B cell (primary cell): Measurements from ENCODE around the gene SLC7A6OS.
A peak's percentile ranks its signal among the peaks of the same experiment; 100 is the strongest.

Experiments used
- EZH2 ChIP-seq: IDR thresholded peaks from 2 replicates; pipeline ENCODE4 v1.6.1; 2012; ENCODE audit warnings: borderline replicate concordance, low read depth, mild to moderate bottlenecking, moderate library complexity, low read length; ENCODE audit not compliant: insufficient read depth, poor library complexity, severe bottlenecking
- TF ChIP-seq, protein P1 (sequence below): fragments of 200-600 bp; IDR thresholded peaks from one replicate; pipeline ENCODE4 v1.8.0; 2022; ENCODE audit warnings: antibody characterized with exemption, mild to moderate bottlenecking

DNA sequence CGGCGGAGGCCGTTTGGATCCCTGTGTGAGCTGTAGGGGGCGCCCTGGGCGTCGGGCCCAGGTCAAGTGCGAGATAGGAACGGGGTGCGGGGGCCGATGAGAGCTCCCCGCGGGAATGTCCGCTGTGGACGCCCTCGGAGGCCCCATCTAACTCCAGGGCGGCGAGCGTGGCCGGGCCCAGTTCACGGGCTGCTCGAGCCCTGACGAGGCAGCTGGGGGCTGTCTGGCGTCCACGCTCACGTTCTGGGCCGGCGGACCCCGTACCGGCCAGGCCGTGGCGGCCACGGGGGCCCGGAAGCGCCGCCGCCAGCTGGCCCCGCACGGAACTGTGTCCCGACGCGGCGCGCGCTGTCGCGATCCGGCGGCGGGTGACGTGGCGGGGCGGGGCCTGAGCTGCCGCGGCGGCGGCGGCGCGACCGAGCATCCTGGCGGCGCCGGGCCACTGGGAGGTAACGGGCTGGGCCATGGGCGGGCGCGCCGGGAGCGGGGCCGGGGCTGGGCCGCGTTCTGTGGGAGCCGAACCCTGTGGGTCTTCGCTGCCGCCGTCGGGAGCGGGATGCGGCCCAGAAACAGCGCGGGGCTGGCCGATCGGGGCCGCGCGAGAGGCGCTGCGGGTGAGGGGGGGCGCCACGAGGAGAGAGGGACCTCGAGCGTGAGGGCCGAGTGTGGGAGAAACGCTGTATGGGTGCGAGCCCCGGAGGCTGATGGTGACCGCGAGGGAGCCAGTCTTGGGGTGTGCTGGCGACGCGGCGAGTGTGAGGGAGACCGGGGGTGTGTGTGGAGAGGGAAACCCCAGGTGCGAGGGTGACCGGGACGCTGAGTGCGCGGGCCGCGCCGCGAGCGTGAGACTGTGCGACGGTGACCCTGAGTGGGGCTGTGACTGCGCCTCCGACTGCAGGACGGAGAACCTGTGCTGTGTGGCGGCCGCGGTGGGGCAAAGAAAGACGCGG, 46.3 kb downstream of the SLC7A6OS start, which contains the start of gene SLC7A6:
- TF ChIP-seq, protein P1, sequence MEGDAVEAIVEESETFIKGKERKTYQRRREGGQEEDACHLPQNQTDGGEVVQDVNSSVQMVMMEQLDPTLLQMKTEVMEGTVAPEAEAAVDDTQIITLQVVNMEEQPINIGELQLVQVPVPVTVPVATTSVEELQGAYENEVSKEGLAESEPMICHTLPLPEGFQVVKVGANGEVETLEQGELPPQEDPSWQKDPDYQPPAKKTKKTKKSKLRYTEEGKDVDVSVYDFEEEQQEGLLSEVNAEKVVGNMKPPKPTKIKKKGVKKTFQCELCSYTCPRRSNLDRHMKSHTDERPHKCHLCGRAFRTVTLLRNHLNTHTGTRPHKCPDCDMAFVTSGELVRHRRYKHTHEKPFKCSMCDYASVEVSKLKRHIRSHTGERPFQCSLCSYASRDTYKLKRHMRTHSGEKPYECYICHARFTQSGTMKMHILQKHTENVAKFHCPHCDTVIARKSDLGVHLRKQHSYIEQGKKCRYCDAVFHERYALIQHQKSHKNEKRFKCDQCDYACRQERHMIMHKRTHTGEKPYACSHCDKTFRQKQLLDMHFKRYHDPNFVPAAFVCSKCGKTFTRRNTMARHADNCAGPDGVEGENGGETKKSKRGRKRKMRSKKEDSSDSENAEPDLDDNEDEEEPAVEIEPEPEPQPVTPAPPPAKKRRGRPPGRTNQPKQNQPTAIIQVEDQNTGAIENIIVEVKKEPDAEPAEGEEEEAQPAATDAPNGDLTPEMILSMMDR: peak; percentile 79
- TF ChIP-seq EZH2: no peak
